ENCODE results near the gene MEGF8.

DNA sequence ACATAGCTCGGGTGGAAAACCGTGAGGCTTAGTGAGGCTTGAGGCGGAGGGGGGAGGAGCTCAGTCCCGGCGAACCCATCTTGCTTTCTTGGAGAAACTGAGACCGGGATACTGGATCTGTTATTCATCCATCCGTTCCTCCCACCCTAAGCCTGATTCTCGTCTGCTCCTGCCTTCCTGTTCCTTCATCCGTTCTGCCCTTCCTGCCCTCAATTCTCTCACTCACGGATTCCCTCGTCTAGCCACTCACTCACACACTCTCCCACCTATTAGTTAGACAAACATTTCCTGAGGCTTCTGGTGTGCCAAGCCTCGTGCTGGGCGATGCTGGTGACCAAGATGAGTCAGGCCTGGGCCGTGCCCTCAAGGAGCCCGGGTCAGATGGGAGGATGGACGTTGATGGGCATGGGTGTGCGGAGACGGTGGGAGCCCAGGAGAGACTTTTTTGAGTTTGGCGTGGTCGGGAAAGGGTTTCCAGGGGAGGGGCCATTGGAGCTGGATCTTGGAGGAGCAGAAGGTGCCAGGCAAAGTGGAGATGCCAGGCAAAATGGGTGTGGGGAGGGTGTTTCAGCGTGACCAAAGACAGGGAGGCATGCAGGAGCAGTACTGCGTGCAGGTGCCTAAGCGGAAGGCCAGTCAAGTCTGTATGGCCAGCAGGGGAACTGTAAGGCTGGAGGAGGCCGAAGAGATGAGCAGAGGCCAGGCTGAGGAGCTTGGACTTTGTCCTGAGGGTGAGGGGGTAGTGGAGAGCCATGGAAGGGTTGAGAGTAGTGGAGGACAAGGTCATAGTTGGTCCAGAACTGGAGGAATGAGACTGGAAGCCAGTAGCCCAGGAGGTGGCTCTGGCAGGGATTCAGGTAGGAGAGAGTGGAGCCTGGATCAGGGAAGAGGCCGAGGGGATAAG, 72.1 kb downstream of the MEGF8 start:
- TF ChIP-seq, protein P1, sequence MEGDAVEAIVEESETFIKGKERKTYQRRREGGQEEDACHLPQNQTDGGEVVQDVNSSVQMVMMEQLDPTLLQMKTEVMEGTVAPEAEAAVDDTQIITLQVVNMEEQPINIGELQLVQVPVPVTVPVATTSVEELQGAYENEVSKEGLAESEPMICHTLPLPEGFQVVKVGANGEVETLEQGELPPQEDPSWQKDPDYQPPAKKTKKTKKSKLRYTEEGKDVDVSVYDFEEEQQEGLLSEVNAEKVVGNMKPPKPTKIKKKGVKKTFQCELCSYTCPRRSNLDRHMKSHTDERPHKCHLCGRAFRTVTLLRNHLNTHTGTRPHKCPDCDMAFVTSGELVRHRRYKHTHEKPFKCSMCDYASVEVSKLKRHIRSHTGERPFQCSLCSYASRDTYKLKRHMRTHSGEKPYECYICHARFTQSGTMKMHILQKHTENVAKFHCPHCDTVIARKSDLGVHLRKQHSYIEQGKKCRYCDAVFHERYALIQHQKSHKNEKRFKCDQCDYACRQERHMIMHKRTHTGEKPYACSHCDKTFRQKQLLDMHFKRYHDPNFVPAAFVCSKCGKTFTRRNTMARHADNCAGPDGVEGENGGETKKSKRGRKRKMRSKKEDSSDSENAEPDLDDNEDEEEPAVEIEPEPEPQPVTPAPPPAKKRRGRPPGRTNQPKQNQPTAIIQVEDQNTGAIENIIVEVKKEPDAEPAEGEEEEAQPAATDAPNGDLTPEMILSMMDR (IDR thresholded peaks at IDR 0.05; ENCODE audit: insufficient read depth, low read length, poor library complexity, severe bottlenecking): no peak
- no peak for TF ChIP-seq EZH2phosphoT487 (conservative IDR thresholded peaks at IDR 0.05; ENCODE audit: low read length)
